Measurements from ENCODE around the gene PRKG1.

The PRKG1 gene

DNA sequence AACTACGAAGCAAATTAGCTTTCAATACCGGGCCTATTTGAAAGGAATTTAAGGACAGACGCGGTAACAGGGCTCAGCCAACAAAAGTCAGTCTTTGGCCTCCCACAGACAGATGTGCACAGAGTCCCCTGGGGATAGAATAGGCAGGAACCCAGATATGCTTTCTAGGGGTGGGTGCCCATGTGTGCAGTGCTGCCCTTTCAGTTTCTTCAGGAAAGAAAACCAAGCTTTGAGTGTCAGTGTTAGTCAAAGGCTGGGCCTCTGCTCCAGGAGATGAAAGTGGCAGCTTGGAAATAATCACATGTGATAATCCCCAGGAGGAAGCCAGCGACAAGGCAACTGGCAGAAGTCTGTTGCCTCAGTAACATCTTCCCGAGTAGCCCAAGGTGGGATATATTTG is 668.9 kb downstream of the PRKG1 start:
- no peak overlapping the region for H3K18ac ChIP-seq (ENCODE audit: low read length)
- no peaks in the 10 kb centered on the region for H3K9me3 ChIP-seq (replicated peaks in 1 of 2; ENCODE audit: control insufficient read depth in 2 of 2, insufficient read depth in 1 of 2, low read depth in 1 of 2, low read length in 2 of 2)
- no CpG with 5 or more reads among the region's 6 CpGs for WGBS, 2 donors (ENCODE audit: extremely low coverage in 2 of 2, insufficient read length in 2 of 2, insufficient replicate concordance in 1 of 2)
- H2BK12ac ChIP-seq (ENCODE audit: low read length): no peak overlapping the region
- H3K9ac ChIP-seq (ENCODE audit: low read depth, low read length, poor library complexity): no peak overlapping the region
- no peaks in the 10 kb centered on the region for H3K27me3 ChIP-seq (ENCODE audit: control insufficient read depth in 3 of 3, insufficient read depth in 3 of 3, low read depth in 1 of 3, low read length in 3 of 3)
- H2BK120ac ChIP-seq (ENCODE audit: low read depth, low read length): no peak overlapping the region
- H2BK5ac ChIP-seq (ENCODE audit: low read length): no peak overlapping the region
- no peak overlapping the region for H3K14ac ChIP-seq (ENCODE audit: low read length)
- H3K4me1 ChIP-seq (ENCODE audit: control insufficient read depth in 2 of 2, insufficient read depth in 1 of 2, low read depth in 1 of 2, low read length in 2 of 2): peaks cover 0 to 9% of the 10 kb centered on the region in 2 donors
- no peak overlapping the region for H3K27ac ChIP-seq (replicated peaks; ENCODE audit: low read length)
- H2AK5ac ChIP-seq (ENCODE audit: low read depth, low read length): no peak overlapping the region
- H3K4me2 ChIP-seq (ENCODE audit: insufficient read depth, low read length, poor library complexity, severe bottlenecking): no peak overlapping the region
- no peak overlapping the region for H3K23ac ChIP-seq (ENCODE audit: low read depth, low read length, poor library complexity)
- no peaks in the 10 kb centered on the region for H3K79me1 ChIP-seq (ENCODE audit: low read depth, low read length)
- no peaks in the 10 kb centered on the region for H3K36me3 ChIP-seq (replicated peaks in 1 of 2; ENCODE audit: control insufficient read depth in 2 of 2, insufficient read depth in 2 of 2, low read length in 2 of 2)
- H3K4ac ChIP-seq (ENCODE audit: low read length): no peak overlapping the region
- no peak overlapping the region for H3K4me3 ChIP-seq (ENCODE audit: low read length in 2 of 2)
- no peak overlapping the region for H2BK15ac ChIP-seq (ENCODE audit: low read length)
- DNase-seq (ENCODE audit: low spot score): no peak
- H4K91ac ChIP-seq (ENCODE audit: low read depth, low read length, poor library complexity): no peak overlapping the region
- H4K8ac ChIP-seq (ENCODE audit: low read depth, low read length): no peak overlapping the region
- peak overlapping the region; percentile 56 for H2AFZ ChIP-seq (ENCODE audit: low read length)

DNA sequence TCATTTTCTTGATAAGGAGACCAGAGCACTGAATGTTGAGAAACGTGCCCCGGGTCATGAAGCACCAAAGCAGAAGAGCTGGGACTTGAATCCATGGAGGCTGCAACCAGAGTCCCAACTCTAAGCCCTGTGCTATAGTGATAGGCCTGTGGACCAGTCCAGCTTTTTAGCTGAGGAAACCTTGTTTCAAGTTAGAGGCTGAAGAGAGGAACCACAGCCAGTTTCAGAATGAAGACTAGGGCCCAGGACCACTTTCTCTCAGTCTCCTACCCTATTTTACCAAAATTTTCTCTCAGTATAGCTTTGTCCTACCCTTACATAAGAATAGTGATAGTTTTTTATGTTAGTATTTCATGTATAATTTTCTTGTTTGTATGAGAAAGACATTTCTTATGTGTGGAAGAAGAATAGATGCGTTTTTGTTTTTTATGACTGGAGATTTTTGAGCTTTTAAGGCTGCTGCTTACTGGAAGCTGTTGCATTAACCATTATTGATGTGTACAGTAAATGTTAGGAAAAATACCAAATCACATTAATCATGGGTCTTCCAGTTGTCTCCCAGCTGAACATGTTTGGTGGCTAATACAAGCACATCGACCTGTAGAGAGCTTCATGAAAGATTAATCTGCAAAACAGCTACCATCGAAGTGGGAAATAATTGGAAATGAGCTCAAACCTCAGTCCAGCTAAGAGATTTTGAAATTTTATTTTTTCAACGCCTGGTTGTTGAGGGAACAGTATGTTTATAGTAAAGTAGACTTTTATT is 670.1 kb downstream of the PRKG1 start:
- H2BK120ac ChIP-seq (ENCODE audit: low read depth, low read length): no peak overlapping the region
- H2BK5ac ChIP-seq (ENCODE audit: low read length): no peak overlapping the region
- H3K4me2 ChIP-seq (ENCODE audit: insufficient read depth, low read length, poor library complexity, severe bottlenecking): no peak overlapping the region
- no peak overlapping the region for H2BK12ac ChIP-seq (ENCODE audit: low read length)
- peaks cover 0 to 9% of the 10 kb centered on the region in 2 donors for H3K4me1 ChIP-seq (ENCODE audit: control insufficient read depth in 2 of 2, insufficient read depth in 1 of 2, low read depth in 1 of 2, low read length in 2 of 2)
- 100% methylated on average over 1 of the region's 6 CpGs; no CpG with 5 or more reads in 1 of the 2 donors for WGBS, 2 donors (ENCODE audit: extremely low coverage in 2 of 2, insufficient read length in 2 of 2, insufficient replicate concordance in 1 of 2)
- H3K79me1 ChIP-seq (ENCODE audit: low read depth, low read length): no peaks in the 10 kb centered on the region
- H3K14ac ChIP-seq (ENCODE audit: low read length): no peak overlapping the region
- H2BK15ac ChIP-seq (ENCODE audit: low read length): no peak overlapping the region
- no peaks in the 10 kb centered on the region for H3K27me3 ChIP-seq (ENCODE audit: control insufficient read depth in 3 of 3, insufficient read depth in 3 of 3, low read depth in 1 of 3, low read length in 3 of 3)
- no peak overlapping the region for H3K23ac ChIP-seq (ENCODE audit: low read depth, low read length, poor library complexity)
- no peak overlapping the region for H2AFZ ChIP-seq (ENCODE audit: low read length)
- H3K18ac ChIP-seq (ENCODE audit: low read length): peak overlapping the region; percentile 72
- no peak overlapping the region for H4K8ac ChIP-seq (ENCODE audit: low read depth, low read length)
- H2AK5ac ChIP-seq (ENCODE audit: low read depth, low read length): no peak overlapping the region
- no peak for DNase-seq (ENCODE audit: low spot score)
- H4K91ac ChIP-seq (ENCODE audit: low read depth, low read length, poor library complexity): no peak overlapping the region
- no peak overlapping the region for H3K9ac ChIP-seq (ENCODE audit: low read depth, low read length, poor library complexity)
- H3K27ac ChIP-seq (replicated peaks; ENCODE audit: low read length): no peak overlapping the region
- H3K4ac ChIP-seq (ENCODE audit: low read length): no peak overlapping the region
- H3K36me3 ChIP-seq (replicated peaks in 1 of 2; ENCODE audit: control insufficient read depth in 2 of 2, insufficient read depth in 2 of 2, low read length in 2 of 2): no peaks in the 10 kb centered on the region
- no peaks in the 10 kb centered on the region for H3K9me3 ChIP-seq (replicated peaks in 1 of 2; ENCODE audit: control insufficient read depth in 2 of 2, insufficient read depth in 1 of 2, low read depth in 1 of 2, low read length in 2 of 2)
- H3K4me3 ChIP-seq (ENCODE audit: low read length in 2 of 2): no peak overlapping the region

DNA sequence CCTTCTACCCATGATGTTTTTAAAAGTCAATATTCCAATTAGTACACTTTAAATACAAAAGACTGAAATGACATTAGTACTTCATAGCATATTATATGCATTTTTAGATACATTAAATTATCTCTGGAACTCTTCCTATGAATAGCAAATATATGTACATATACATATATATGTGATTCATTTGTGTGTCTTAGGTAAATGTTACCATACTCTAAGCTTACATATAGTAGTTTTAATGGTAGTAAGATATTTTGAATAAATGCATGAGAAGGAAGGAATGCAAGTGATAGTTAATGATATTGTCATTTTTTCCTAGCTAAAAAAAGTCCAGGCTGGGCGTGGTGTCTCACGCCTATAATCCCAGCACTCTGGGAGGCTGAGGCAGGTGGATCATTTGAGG is 671.1 kb downstream of the PRKG1 start:
- no peak for DNase-seq (ENCODE audit: low spot score)
- no peak overlapping the region for H3K27ac ChIP-seq (replicated peaks; ENCODE audit: low read length)
- H2AK5ac ChIP-seq (ENCODE audit: low read depth, low read length): no peak overlapping the region
- no peak overlapping the region for H3K4me2 ChIP-seq (ENCODE audit: insufficient read depth, low read length, poor library complexity, severe bottlenecking)
- H4K8ac ChIP-seq (ENCODE audit: low read depth, low read length): no peak overlapping the region
- H3K14ac ChIP-seq (ENCODE audit: low read length): no peak overlapping the region
- H4K91ac ChIP-seq (ENCODE audit: low read depth, low read length, poor library complexity): no peak overlapping the region
- no peak overlapping the region for H2BK120ac ChIP-seq (ENCODE audit: low read depth, low read length)
- H2BK5ac ChIP-seq (ENCODE audit: low read length): no peak overlapping the region
- H3K79me1 ChIP-seq (ENCODE audit: low read depth, low read length): no peaks in the 10 kb centered on the region
- H3K4ac ChIP-seq (ENCODE audit: low read length): no peak overlapping the region
- H3K4me1 ChIP-seq (ENCODE audit: control insufficient read depth in 2 of 2, insufficient read depth in 1 of 2, low read depth in 1 of 2, low read length in 2 of 2): peaks cover 0 to 9% of the 10 kb centered on the region in 2 donors
- H3K27me3 ChIP-seq (ENCODE audit: control insufficient read depth in 3 of 3, insufficient read depth in 3 of 3, low read depth in 1 of 3, low read length in 3 of 3): no peaks in the 10 kb centered on the region
- H2AFZ ChIP-seq (ENCODE audit: low read length): no peak overlapping the region
- no peak overlapping the region for H3K4me3 ChIP-seq (ENCODE audit: low read length in 2 of 2)
- H3K18ac ChIP-seq (ENCODE audit: low read length): no peak overlapping the region
- WGBS, 2 donors (ENCODE audit: extremely low coverage in 2 of 2, insufficient read length in 2 of 2, insufficient replicate concordance in 1 of 2): no CpG with 5 or more reads among the region's 2 CpGs
- H2BK12ac ChIP-seq (ENCODE audit: low read length): no peak overlapping the region
- H2BK15ac ChIP-seq (ENCODE audit: low read length): no peak overlapping the region
- H3K23ac ChIP-seq (ENCODE audit: low read depth, low read length, poor library complexity): no peak overlapping the region
- no peaks in the 10 kb centered on the region for H3K36me3 ChIP-seq (replicated peaks in 1 of 2; ENCODE audit: control insufficient read depth in 2 of 2, insufficient read depth in 2 of 2, low read length in 2 of 2)
- H3K9me3 ChIP-seq (replicated peaks in 1 of 2; ENCODE audit: control insufficient read depth in 2 of 2, insufficient read depth in 1 of 2, low read depth in 1 of 2, low read length in 2 of 2): no peaks in the 10 kb centered on the region
- no peak overlapping the region for H3K9ac ChIP-seq (ENCODE audit: low read depth, low read length, poor library complexity)

DNA sequence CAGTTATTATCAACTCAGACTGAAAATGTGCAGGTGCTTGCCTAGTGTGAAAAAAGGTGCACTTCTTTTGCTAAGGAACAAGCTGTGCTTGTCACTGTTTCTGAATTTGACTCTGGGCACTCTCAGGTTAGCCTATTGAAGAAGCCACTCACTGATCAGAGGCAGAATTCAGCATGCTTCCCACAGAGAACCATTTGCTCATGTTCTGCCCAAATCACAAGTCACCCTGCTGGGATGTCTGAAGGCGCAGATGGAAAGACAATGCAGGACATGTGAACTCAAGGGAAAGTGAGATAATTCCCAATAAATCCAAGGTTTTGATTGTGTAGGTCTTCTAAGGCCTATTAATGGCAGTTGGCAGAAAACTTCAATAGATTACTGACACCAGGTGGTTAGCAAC is 672.9 kb downstream of the PRKG1 start:
- H3K4me2 ChIP-seq (ENCODE audit: insufficient read depth, low read length, poor library complexity, severe bottlenecking): no peak overlapping the region
- WGBS, 2 donors (ENCODE audit: extremely low coverage in 2 of 2, insufficient read length in 2 of 2, insufficient replicate concordance in 1 of 2): no CpG with 5 or more reads among the region's 1 CpG
- no peak overlapping the region for H3K9ac ChIP-seq (ENCODE audit: low read depth, low read length, poor library complexity)
- H2BK120ac ChIP-seq (ENCODE audit: low read depth, low read length): no peak overlapping the region
- H4K91ac ChIP-seq (ENCODE audit: low read depth, low read length, poor library complexity): no peak overlapping the region
- H3K27me3 ChIP-seq (ENCODE audit: control insufficient read depth in 3 of 3, insufficient read depth in 3 of 3, low read depth in 1 of 3, low read length in 3 of 3): no peaks in the 10 kb centered on the region
- no peak overlapping the region for H3K14ac ChIP-seq (ENCODE audit: low read length)
- no peaks in the 10 kb centered on the region for H3K79me1 ChIP-seq (ENCODE audit: low read depth, low read length)
- H3K18ac ChIP-seq (ENCODE audit: low read length): no peak overlapping the region
- H3K4ac ChIP-seq (ENCODE audit: low read length): no peak overlapping the region
- H3K23ac ChIP-seq (ENCODE audit: low read depth, low read length, poor library complexity): no peak overlapping the region
- H3K4me3 ChIP-seq (ENCODE audit: low read length in 2 of 2): no peak overlapping the region
- peak overlapping the region; percentile 30 for H3K27ac ChIP-seq (replicated peaks; ENCODE audit: low read length)
- H3K36me3 ChIP-seq (replicated peaks in 1 of 2; ENCODE audit: control insufficient read depth in 2 of 2, insufficient read depth in 2 of 2, low read length in 2 of 2): no peaks in the 10 kb centered on the region
- no peaks in the 10 kb centered on the region for H3K9me3 ChIP-seq (replicated peaks in 1 of 2; ENCODE audit: control insufficient read depth in 2 of 2, insufficient read depth in 1 of 2, low read depth in 1 of 2, low read length in 2 of 2)
- H4K8ac ChIP-seq (ENCODE audit: low read depth, low read length): no peak overlapping the region
- no peak overlapping the region for H2AFZ ChIP-seq (ENCODE audit: low read length)
- no peak overlapping the region for H2AK5ac ChIP-seq (ENCODE audit: low read depth, low read length)
- H3K4me1 ChIP-seq (ENCODE audit: control insufficient read depth in 2 of 2, insufficient read depth in 1 of 2, low read depth in 1 of 2, low read length in 2 of 2): peaks cover 0 to 9% of the 10 kb centered on the region in 2 donors
- H2BK12ac ChIP-seq (ENCODE audit: low read length): no peak overlapping the region
- no peak for DNase-seq (ENCODE audit: low spot score)
- H2BK15ac ChIP-seq (ENCODE audit: low read length): no peak overlapping the region
- no peak overlapping the region for H2BK5ac ChIP-seq (ENCODE audit: low read length)
